ENCODE results near the gene SNRPE.
"Not testable (repeated sequence)": the region's sequence is repeated elsewhere in the genome, so short reads cannot be mapped to it uniquely, and the experiment has no call there.

DNA sequence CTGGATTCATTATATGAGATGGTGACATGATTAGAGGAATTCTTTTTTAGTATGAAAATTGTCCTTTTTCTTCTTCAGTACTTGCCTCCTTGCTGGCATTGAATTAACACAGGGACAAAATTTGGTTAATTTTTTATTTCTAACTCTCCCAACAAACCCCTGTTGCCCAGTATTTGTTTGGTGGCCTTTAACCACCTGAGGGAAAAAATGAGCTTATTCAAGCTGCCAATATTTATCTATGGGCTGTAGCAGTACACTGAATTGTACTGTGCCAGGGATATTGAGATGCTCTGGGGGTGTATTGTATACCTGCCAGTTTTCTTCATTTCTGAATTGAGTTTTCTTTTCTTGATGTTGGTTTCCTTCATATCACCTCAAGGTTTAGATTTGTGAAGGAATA is 8.3 kb upstream of the SNRPE start:
- TF ChIP-seq, protein P1, sequence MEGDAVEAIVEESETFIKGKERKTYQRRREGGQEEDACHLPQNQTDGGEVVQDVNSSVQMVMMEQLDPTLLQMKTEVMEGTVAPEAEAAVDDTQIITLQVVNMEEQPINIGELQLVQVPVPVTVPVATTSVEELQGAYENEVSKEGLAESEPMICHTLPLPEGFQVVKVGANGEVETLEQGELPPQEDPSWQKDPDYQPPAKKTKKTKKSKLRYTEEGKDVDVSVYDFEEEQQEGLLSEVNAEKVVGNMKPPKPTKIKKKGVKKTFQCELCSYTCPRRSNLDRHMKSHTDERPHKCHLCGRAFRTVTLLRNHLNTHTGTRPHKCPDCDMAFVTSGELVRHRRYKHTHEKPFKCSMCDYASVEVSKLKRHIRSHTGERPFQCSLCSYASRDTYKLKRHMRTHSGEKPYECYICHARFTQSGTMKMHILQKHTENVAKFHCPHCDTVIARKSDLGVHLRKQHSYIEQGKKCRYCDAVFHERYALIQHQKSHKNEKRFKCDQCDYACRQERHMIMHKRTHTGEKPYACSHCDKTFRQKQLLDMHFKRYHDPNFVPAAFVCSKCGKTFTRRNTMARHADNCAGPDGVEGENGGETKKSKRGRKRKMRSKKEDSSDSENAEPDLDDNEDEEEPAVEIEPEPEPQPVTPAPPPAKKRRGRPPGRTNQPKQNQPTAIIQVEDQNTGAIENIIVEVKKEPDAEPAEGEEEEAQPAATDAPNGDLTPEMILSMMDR (conservative IDR thresholded peaks at IDR 0.05; ENCODE audit: low read length), result not testable (repeated sequence)
- not testable (repeated sequence) for TF ChIP-seq EZH2phosphoT487 (IDR thresholded peaks at IDR 0.05; ENCODE audit: borderline replicate concordance)

Data from Loucy (cell line).